K562 (cell line): ENCODE measurements around the gene CIAO3. TPM values are rescaled to one million over a fixed set of nuclear protein-coding genes. Genes with fewer than 3 reads are reported as not detected.
A peak's percentile ranks its signal among the peaks of the same experiment; 100 is the strongest.

ENCODE experiments used
- ATAC-seq: fragments of 200-7000 bp; cut with Tn5 transposase; 3 replicates; pipeline ENCODE4 v1.9.1; 2020; ENCODE audit warnings: moderate library complexity
- BruUV-seq: library from RNA; stranded (reverse); fragments of 400-500 nt; replicated peaks from 2 replicates; lab custom pipeline; 2021; lab: Mats Ljungman, UMichigan
- CTCF ChIA-PET: fragments of 300-600 bp; formaldehyde crosslinking; extraction: SDS; loops from one replicate; lab custom pipeline; 2021; ENCODE audit warnings: low intra/inter-chr PET ratio; lab: Yijun Ruan, JAX
- POLR2A ChIA-PET: fragments of 300-600, 350-650 bp; sonication (Branson Sonifier 250); formaldehyde crosslinking; extraction: SDS; loops from one replicate; lab custom pipeline; 2021; ENCODE audit warnings: antibody characterized with exemption, inconsistent platforms; lab: Yijun Ruan, JAX
- DNase-seq, 4 experiments: peaks; one replicate each; pipeline versions ENCODE4 v3.0.0 to v3.0.0-alpha.2; 2011 to 2018; ENCODE audit warnings: low spot score in 3 of 4, mixed read lengths in 3 of 4; ENCODE audit errors: extremely low read depth in 1 of 4
- FAIRE-seq: peaks from 2 replicates; lab custom pipeline; 2011; peaks lifted over from hg19 to GRCh38; lab: Jason Lieb, UNC
- H2AFZ ChIP-seq: 2 replicates; pipeline ENCODE4 v1.6.0; 2011; ENCODE audit warnings: low read depth, low read length, control low read depth, inconsistent platforms
- H3K27ac ChIP-seq: fragments of 200-600 bp; 3 replicates; pipeline ENCODE4 v1.8.0; 2011; ENCODE audit warnings: low read depth, mild to moderate bottlenecking, control low read depth, inconsistent platforms, low read length, moderate library complexity, mixed read lengths; ENCODE audit errors: extremely low read depth
- H3K27me3 ChIP-seq, 2 experiments: fragments of 300-600 bp in 1 of 2; 2 replicates in 1 of 2; 3 replicates in 1 of 2; pipeline versions ENCODE4 v1.6.0 to v1.8.0; 2011; ENCODE audit warnings: inconsistent platforms in 2 of 2, low read length in 2 of 2, mild to moderate bottlenecking in 1 of 2, mixed read lengths in 1 of 2, moderate library complexity in 1 of 2; ENCODE audit not compliant: control insufficient read depth in 2 of 2, insufficient read depth in 2 of 2
- H3K36me3 ChIP-seq: fragments of 300-600 bp; 3 replicates; pipeline ENCODE4 v1.8.0; 2011; ENCODE audit warnings: mild to moderate bottlenecking, low read length, inconsistent platforms; ENCODE audit not compliant: control insufficient read depth, insufficient read depth
- H3K4me1 ChIP-seq, 2 experiments: fragments of 200-600 bp in 1 of 2; replicated peaks in 1 of 2; 2 replicates in 1 of 2; 3 replicates in 1 of 2; pipeline versions ENCODE4 v1.5.1 to v1.8.0; 2011; ENCODE audit warnings: inconsistent platforms in 2 of 2, low read length in 2 of 2, mild to moderate bottlenecking in 1 of 2, mixed read lengths in 1 of 2, moderate library complexity in 1 of 2; ENCODE audit not compliant: control insufficient read depth in 2 of 2, insufficient read depth in 2 of 2
- H3K4me2 ChIP-seq: 2 replicates; pipeline ENCODE4 v1.6.1; 2011; ENCODE audit warnings: low read length, control low read depth, inconsistent platforms, mixed read lengths; ENCODE audit not compliant: insufficient read depth
- H3K4me3 ChIP-seq: fragments of 200-600 bp; sonication (generic), shearing (Covaris generic); 2 replicates; pipeline ENCODE4 v1.5.1; 2016; ENCODE audit warnings: control low read depth, inconsistent platforms
- H3K79me2 ChIP-seq: fragments of 200-600 bp; 3 replicates; pipeline ENCODE4 v1.8.0; 2011; ENCODE audit warnings: low read length, inconsistent platforms; ENCODE audit not compliant: control insufficient read depth, insufficient read depth
- H3K9ac ChIP-seq, 2 experiments: 2 replicates each; pipeline versions ENCODE4 v1.6.0 to v1.6.1; 2011; ENCODE audit warnings: low read depth in 2 of 2, low read length in 2 of 2, control low read depth in 1 of 2, inconsistent platforms in 1 of 2, mild to moderate bottlenecking in 1 of 2, mixed read lengths in 1 of 2; ENCODE audit not compliant: insufficient read depth in 1 of 2
- H3K9me1 ChIP-seq: one replicate; pipeline ENCODE4 v1.6.0; 2011; ENCODE audit warnings: inconsistent platforms, mild to moderate bottlenecking, low read length, moderate library complexity; ENCODE audit not compliant: control insufficient read depth, insufficient read depth
- H3K9me3 ChIP-seq: replicated peaks from 2 replicates; pipeline ENCODE4 v1.5.1; 2011; ENCODE audit warnings: low read depth, low read length, inconsistent platforms; ENCODE audit not compliant: control insufficient read depth, insufficient read depth
- H4K20me1 ChIP-seq: replicated peaks from 2 replicates; pipeline ENCODE4 v1.6.1; 2011; ENCODE audit warnings: low read length, inconsistent platforms, mixed read lengths; ENCODE audit not compliant: control insufficient read depth, insufficient read depth
- MTA2 ChIP-seq: fragments of 450-650 bp; IDR thresholded peaks from 2 replicates; pipeline ENCODE4 v1.6.1; 2016; ENCODE audit warnings: low read depth
- RBM34 ChIP-seq: fragments of 200-400 bp; formaldehyde crosslinking; IDR thresholded peaks from 2 replicates; pipeline ENCODE4 v1.6.1; 2018; ENCODE audit warnings: low read length, borderline replicate concordance; ENCODE audit not compliant: insufficient read depth
- REST ChIP-seq, 2 experiments: fragments of 450-650 bp; formaldehyde crosslinking in 1 of 2; IDR thresholded peaks; 2 replicates each; pipeline versions ENCODE4 v1.4.0 to v1.6.1; 2014 to 2020; ENCODE audit warnings: mild to moderate bottlenecking in 2 of 2, borderline replicate concordance in 1 of 2, low read depth in 1 of 2
- SMAD3 ChIP-seq: fragments of 450-650 bp; formaldehyde crosslinking; conservative IDR thresholded peaks from 2 replicates; pipeline ENCODE4 v1.4.0; 2020; ENCODE audit warnings: mild to moderate bottlenecking
- ZNF121 ChIP-seq: sonication (generic); formaldehyde crosslinking; conservative IDR thresholded peaks from 2 replicates; pipeline ENCODE4 v1.8.0; 2022; ENCODE audit warnings: missing genetic modification reagents
- ZNF551 ChIP-seq: fragments of 250-450 bp; sonication (Bioruptor Pico); IDR thresholded peaks from 2 replicates; pipeline ENCODE4 v1.5.0; 2021; ENCODE audit warnings: mild to moderate bottlenecking, moderate library complexity
- ZNF764 ChIP-seq: fragments of 250-450 bp; sonication (Bioruptor Pico); IDR thresholded peaks from 2 replicates; pipeline ENCODE4 v1.4.0; 2020; ENCODE audit warnings: low read depth, mild to moderate bottlenecking, moderate library complexity
- WGBS: fragments of 100-300 bp; shearing (Covaris generic); methylation state at CpG from one replicate; pipeline ENCODE4 v1.1.6; 2016; ENCODE audit warnings: low coverage, mixed read lengths; ENCODE audit not compliant: insufficient coverage; ENCODE audit errors: missing lambda C conversion rate; 5-methylcytosine and 5-hydroxymethylcytosine counted together
- in situ Hi-C: fragments of 300-500 bp; cut with MboI; formaldehyde crosslinking; loops from 4 replicates; pipeline ENCODE4 v1.15.0; 2018; ENCODE audit warnings: inconsistent platforms, mixed read lengths
- intact Hi-C: fragments of 100-400 bp; cut with micrococcal nuclease; formaldehyde crosslinking; loops from 2 replicates; pipeline ENCODE4 v1.14.2; 2022
- polyA plus RNA-seq, 8 experiments: library from polyadenylated mRNA; depleted of rRNA in 4 of 8; stranded (reverse) in 5 of 8; unstranded in 3 of 8; fragments of >200 nt; fragmentation: Nextera tagmentation in 2 of 8; fragmentation: Illumina TruSeq in 1 of 8; extraction: Ambion mirVana in 2 of 8; extraction: Trizol in 1 of 8; gene quantifications; 2 replicates each; pipeline versions ENCODE4 v1.2.1 to v1.2.3, GENCODE V29; 2011 to 2014; ENCODE audit warnings: inconsistent platforms in 1 of 8, missing spikeins in 1 of 8
- total RNA-seq, 7 experiments: library from RNA; depleted of rRNA in 6 of 7; stranded (reverse); fragments of >200 nt in 6 of 7; fragmentation: Illumina TruSeq in 2 of 7; extraction: Trizol in 2 of 7; gene quantifications; 2 replicates each; pipeline versions ENCODE4 v1.2.1 to v1.2.3, GENCODE V29; 2011 to 2021; ENCODE audit warnings: low replicate concordance in 1 of 7
- TF ChIP-seq, protein P1 (sequence below): sonication (generic); formaldehyde crosslinking; IDR thresholded peaks from 2 replicates; pipeline ENCODE4 v1.9.0; 2022; ENCODE audit warnings: mild to moderate bottlenecking, missing genetic modification reagents

CIAO3 gene
- total and polyA plus RNA-seq, 9 of the 15 experiments (the other 6 are each of a cell fraction or from before 2014, with no cell fraction given) = 2.2 to 35.6 (median 18.7) TPM

DNA sequence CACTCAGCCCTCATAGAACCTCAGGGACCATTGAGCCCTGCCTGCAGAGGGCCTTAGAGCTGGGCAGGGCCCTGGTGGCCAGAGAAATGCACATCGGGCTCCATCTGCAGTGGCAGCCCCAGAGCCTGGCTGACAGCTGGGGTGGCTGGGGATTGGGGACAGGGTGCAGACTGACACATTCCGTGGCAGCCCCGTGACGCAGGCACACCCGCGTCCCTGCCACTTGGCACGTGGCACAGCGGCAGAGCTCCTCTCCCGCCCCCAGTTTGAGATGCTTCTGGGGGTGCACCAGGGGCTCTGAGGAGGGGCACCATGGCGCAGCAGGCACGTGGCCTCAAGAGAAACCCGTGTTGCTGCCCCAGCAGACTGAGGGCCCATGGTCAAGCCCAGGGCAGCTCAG, 37.4 kb downstream of the CIAO3 start:
- WGBS = 44% methylated on average over 12 of the region's 12 CpGs
- H3K4me1 ChIP-seq = peaks cover 0 to 67% of the 10 kb centered on the region in 2 experiments; a peak in 3 of 5 replicates
- peak overlapping the region in 1 of 2 experiments; percentile 22; a peak in 1 of 4 replicates for H3K9ac ChIP-seq
- H3K4me3 ChIP-seq = no peak overlapping the region
- no peak overlapping the region for H3K4me2 ChIP-seq
- peaks cover 32% of the 10 kb centered on the region for H4K20me1 ChIP-seq
- peaks cover 13 to 67% of the 10 kb centered on the region in 2 experiments; a peak in 4 of 5 replicates for H3K27me3 ChIP-seq
- no peak overlapping the region for H3K27ac ChIP-seq
- in situ Hi-C loops = no loop called here
- H3K9me1 ChIP-seq = peaks cover 6% of the 10 kb centered on the region
- BruUV-seq = no TSS peak
- no peak overlapping the region for H2AFZ ChIP-seq
- POLR2A ChIA-PET = interaction anchor here (0.6 to 1.4 kb wide), 3 partner anchors 17 to 107 kb away, joined by 3 to 5 read pairs (median 3); partner anchors contain the start of genes ANTKMT and CIAO3
- DNase-seq (no peak), ATAC-seq (no peak), FAIRE-seq (no peak)
- no peaks in the 10 kb centered on the region for H3K79me2 ChIP-seq
- CTCF ChIA-PET = no interaction called here
- H3K9me3 ChIP-seq = no peaks in the 10 kb centered on the region
- no peak for TF ChIP-seq MTA2
- TF ChIP-seq ZNF764 = no peak
- no peak for TF ChIP-seq ZNF551 (CRISPR knock-in tag)
- no peak for TF ChIP-seq SMAD3 (CRISPR knock-in tag)
- no peak for TF ChIP-seq REST (IDR thresholded peaks at IDR 0.05; ENCODE audit: borderline replicate concordance)
- TF ChIP-seq REST (CRISPR knock-in tag; IDR thresholded peaks at IDR 0.05; ENCODE audit: low read depth) = no peak
- TF ChIP-seq RBM34 = no peak
- no peak for TF ChIP-seq ZNF121 (CRISPR knock-in tag)
- TF ChIP-seq, protein P1, sequence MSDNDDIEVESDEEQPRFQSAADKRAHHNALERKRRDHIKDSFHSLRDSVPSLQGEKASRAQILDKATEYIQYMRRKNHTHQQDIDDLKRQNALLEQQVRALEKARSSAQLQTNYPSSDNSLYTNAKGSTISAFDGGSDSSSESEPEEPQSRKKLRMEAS (CRISPR knock-in tag) = peak; percentile 29; the same call in 1 of the 2 replicates
- TF ChIP-seq, all 486 proteins: peak for 1
- intact Hi-C loops = no loop called here
- H3K36me3 ChIP-seq = no peaks in the 10 kb centered on the region
